Measurements from ENCODE around the gene TTC23. TPM values are rescaled to one million over a fixed set of nuclear protein-coding genes. Genes with fewer than 3 reads are reported as not detected.
A peak's percentile ranks its signal among the peaks of the same experiment; 100 is the strongest.

TTC23 gene
- total RNA-seq, 1 donor from 2014 or later: 7.8 TPM

DNA sequence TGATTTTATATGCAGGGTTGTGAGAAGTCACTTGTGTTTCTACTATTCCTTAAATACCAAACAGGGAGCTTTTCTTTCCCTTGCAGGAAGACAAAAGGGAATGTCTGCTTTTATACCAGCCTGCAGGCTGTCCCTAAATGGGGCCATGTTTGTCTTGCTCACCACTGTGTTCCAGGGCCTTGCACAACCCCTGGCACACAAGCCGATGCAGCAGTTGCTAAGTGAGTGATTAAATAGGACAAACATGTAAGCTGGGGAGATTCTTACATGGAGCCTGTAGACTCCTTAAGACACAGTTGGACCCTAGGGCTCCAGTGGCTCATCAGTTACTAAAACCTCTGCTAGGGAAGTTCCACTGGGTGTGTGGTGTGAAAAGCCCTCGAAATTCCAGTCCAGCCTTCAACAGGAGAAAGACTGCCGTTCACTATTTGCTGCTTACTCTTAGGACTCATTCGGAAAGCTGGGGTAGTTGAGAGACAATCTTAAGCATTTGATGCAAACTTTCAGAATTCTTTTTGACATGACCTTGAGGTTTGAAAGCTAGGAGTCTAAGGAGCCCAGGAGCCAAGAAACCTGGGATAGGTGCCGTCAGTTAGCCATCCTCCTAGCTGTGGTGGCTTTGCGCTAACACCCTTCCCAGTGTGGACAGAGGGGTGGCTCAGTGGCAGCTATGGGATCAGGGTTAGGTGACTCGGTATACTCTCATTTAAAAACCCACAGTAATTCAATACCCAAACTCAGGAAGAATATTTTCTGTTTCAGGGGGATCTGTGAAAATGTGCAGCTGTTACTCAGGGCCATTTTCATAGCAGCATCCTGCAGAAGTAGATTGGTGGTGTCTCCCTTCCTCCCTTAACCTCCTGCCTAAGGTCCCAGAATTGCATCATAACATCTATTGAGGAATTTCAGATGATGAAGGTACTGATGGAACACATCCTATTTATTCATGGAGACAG, 105.4 kb downstream of the TTC23 start:
- no peak overlapping the region for H3K27ac Mint-ChIP-seq (ENCODE audit: unreplicated experiment)
- H3K4me1 Mint-ChIP-seq (ENCODE audit: low read depth, unreplicated experiment): peaks cover 19% of the 10 kb centered on the region
- H3K4me3 Mint-ChIP-seq (ENCODE audit: unreplicated experiment): no peak overlapping the region
- DNase-seq: no peak
- H3K36me3 Mint-ChIP-seq (ENCODE audit: unreplicated experiment): no peaks in the 10 kb centered on the region
- peaks cover 4% of the 10 kb centered on the region for H3K9me3 Mint-ChIP-seq (ENCODE audit: unreplicated experiment)
- TF ChIP-seq, protein P1, sequence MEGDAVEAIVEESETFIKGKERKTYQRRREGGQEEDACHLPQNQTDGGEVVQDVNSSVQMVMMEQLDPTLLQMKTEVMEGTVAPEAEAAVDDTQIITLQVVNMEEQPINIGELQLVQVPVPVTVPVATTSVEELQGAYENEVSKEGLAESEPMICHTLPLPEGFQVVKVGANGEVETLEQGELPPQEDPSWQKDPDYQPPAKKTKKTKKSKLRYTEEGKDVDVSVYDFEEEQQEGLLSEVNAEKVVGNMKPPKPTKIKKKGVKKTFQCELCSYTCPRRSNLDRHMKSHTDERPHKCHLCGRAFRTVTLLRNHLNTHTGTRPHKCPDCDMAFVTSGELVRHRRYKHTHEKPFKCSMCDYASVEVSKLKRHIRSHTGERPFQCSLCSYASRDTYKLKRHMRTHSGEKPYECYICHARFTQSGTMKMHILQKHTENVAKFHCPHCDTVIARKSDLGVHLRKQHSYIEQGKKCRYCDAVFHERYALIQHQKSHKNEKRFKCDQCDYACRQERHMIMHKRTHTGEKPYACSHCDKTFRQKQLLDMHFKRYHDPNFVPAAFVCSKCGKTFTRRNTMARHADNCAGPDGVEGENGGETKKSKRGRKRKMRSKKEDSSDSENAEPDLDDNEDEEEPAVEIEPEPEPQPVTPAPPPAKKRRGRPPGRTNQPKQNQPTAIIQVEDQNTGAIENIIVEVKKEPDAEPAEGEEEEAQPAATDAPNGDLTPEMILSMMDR (IDR thresholded peaks at IDR 0.05; ENCODE audit: partially characterized antibody, unreplicated experiment): no peak
- H3K27me3 Mint-ChIP-seq (ENCODE audit: unreplicated experiment): peaks cover 2% of the 10 kb centered on the region

DNA sequence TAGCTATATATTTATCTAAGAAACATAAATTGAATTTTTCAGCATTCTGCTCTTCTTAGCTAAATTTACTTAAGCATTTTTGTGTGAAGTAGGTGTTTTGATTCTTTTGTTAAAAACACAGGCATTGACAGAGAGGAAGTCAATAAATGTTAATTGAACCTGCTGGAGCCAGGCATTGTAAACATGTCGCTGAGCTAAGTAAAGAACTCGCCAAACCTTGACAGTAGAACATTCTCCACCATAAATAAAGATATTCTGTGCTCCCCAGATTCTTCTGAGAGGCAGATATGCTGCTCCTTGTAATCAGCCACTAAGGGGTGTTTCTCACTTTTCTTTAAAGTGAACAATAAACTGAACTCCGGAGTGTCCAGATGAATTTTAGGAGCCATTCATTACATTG, 106.1 kb downstream of the TTC23 start:
- no peak overlapping the region for H3K27ac Mint-ChIP-seq (ENCODE audit: unreplicated experiment)
- H3K4me1 Mint-ChIP-seq (ENCODE audit: low read depth, unreplicated experiment): peaks cover 15% of the 10 kb centered on the region
- H3K9me3 Mint-ChIP-seq (ENCODE audit: unreplicated experiment): peaks cover 2% of the 10 kb centered on the region
- TF ChIP-seq, protein P1 (IDR thresholded peaks at IDR 0.05; ENCODE audit: partially characterized antibody, unreplicated experiment): no peak
- H3K4me3 Mint-ChIP-seq (ENCODE audit: unreplicated experiment): no peak overlapping the region
- DNase-seq: no peak
- H3K36me3 Mint-ChIP-seq (ENCODE audit: unreplicated experiment): no peaks in the 10 kb centered on the region
- peaks cover 2% of the 10 kb centered on the region for H3K27me3 Mint-ChIP-seq (ENCODE audit: unreplicated experiment)

DNA sequence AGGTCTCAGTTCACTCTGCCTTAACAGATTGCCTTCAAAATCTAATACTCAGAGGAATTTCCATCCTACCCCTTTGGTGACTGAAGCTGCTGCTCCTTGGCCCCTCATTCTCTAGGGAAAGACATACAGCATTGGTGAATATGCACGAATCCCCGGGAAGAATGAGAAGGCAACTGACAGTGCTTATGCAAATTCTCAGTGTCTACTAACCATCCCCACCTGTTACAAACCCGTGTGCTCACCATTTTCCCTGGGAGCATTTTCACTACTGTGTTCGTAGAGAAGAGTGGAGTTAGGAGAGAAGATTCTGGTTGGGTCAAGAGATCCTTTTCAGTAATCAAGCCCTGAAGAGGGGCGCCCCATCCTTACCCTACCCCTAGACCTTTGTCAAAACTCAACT, 106.8 kb downstream of the TTC23 start:
- DNase-seq: no peak
- peaks cover under 1% of the 10 kb centered on the region for H3K9me3 Mint-ChIP-seq (ENCODE audit: unreplicated experiment)
- peak overlapping the region; percentile 54 for H3K4me3 Mint-ChIP-seq (ENCODE audit: unreplicated experiment)
- H3K27me3 Mint-ChIP-seq (ENCODE audit: unreplicated experiment): peaks cover 2% of the 10 kb centered on the region
- TF ChIP-seq, protein P1 (IDR thresholded peaks at IDR 0.05; ENCODE audit: partially characterized antibody, unreplicated experiment): no peak
- no peaks in the 10 kb centered on the region for H3K36me3 Mint-ChIP-seq (ENCODE audit: unreplicated experiment)
- H3K27ac Mint-ChIP-seq (ENCODE audit: unreplicated experiment): no peak overlapping the region
- peaks cover 15% of the 10 kb centered on the region for H3K4me1 Mint-ChIP-seq (ENCODE audit: low read depth, unreplicated experiment)

DNA sequence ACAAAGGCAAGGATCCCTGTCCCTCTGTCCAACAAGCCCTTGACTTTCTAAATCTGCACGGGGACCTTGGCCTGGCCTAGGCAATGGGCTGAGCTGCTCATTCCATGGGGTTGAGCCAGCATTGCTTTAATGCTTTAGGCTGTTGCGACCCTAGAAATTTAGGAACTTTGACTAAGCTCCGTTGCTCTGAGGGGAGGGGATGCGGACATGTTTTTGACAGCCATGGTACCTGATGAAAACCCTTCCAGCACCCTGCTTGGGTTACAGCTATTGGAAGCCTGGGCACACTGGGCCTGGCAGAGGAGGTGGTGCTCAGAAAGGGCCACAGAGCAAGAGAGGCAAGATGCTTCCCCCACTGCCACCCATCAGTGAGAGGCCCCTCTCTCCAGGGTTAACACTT, 107.4 kb downstream of the TTC23 start:
- TF ChIP-seq, protein P1 (IDR thresholded peaks at IDR 0.05; ENCODE audit: partially characterized antibody, unreplicated experiment): no peak
- H3K27me3 Mint-ChIP-seq (ENCODE audit: unreplicated experiment): peaks cover 2% of the 10 kb centered on the region
- no peak overlapping the region for H3K27ac Mint-ChIP-seq (ENCODE audit: unreplicated experiment)
- H3K4me1 Mint-ChIP-seq (ENCODE audit: low read depth, unreplicated experiment): peaks cover 15% of the 10 kb centered on the region
- no peak for DNase-seq
- no peaks in the 10 kb centered on the region for H3K9me3 Mint-ChIP-seq (ENCODE audit: unreplicated experiment)
- no peak overlapping the region for H3K4me3 Mint-ChIP-seq (ENCODE audit: unreplicated experiment)
- no peaks in the 10 kb centered on the region for H3K36me3 Mint-ChIP-seq (ENCODE audit: unreplicated experiment)

DNA sequence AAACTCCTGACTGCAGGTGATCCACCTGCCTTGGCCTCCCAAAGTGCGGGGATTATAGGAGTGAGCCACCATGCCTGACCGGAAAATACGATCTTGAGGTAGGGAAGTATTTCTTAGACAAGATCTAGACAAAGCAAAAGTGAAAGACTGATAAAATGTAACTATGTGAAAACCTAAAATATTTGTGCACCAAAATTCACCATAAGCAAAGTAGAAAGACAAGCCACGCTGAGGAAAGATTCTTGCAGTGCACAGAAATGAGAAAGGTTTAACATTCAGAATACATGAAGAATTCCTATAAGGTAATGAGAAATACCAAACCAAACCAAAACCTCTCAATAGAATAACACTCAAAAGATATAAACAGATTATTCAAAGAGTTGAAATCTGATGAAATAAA, 108.8 kb downstream of the TTC23 start:
- H3K36me3 Mint-ChIP-seq (ENCODE audit: unreplicated experiment): no peaks in the 10 kb centered on the region
- peaks cover 18% of the 10 kb centered on the region for H3K4me1 Mint-ChIP-seq (ENCODE audit: low read depth, unreplicated experiment)

More for the DNA sequence above, 108.8 kb downstream of the TTC23 start:
- TF ChIP-seq, protein P1 (IDR thresholded peaks at IDR 0.05; ENCODE audit: partially characterized antibody, unreplicated experiment): no peak
- no peaks in the 10 kb centered on the region for H3K9me3 Mint-ChIP-seq (ENCODE audit: unreplicated experiment)
- no peak overlapping the region for H3K4me3 Mint-ChIP-seq (ENCODE audit: unreplicated experiment)
- no peak overlapping the region for H3K27ac Mint-ChIP-seq (ENCODE audit: unreplicated experiment)
- H3K27me3 Mint-ChIP-seq (ENCODE audit: unreplicated experiment): peaks cover 2% of the 10 kb centered on the region
- no peak for DNase-seq
